ENCODE results near the gene EIF2S2.

Gene EIF2S2

DNA sequence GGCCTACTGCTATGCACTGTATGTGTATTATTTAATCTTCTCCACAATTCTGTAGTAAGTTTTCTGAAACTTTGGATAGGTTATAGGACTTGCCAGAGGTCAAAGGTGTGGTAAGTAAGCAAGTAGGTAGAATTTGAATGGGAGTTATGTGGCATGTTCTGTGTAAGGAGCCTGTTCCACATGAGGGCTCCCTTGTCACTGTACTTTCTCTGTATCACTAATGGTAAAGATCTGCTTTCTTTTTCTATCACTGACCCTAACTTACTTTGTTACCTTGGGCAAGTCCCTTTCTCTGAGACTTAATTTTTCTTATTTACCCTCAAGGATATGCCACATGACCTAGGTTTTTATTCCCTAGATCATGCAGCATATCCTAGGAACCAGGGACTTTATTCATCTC, 50.3 kb downstream of the EIF2S2 start:
- DNase-seq = no peak

DNA sequence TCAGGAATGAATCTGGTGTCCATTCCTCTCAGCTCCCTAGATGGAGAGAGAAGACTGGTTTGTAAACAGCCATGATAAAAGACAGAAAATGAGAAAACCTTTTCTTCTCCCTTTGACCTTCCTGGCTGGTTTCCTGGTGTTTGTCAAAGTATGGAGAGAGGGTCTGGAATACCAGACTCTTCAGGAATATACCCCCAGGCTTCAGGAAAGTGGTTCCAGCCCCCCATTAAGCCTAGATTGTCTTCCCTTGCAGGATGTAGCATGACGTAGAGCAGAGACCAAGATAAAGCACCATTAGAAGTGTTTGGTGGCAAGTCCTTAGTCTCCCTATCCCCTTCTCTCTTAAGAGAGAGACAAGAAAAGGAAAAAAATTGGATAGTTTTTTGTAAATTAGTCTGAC, 51.1 kb downstream of the EIF2S2 start:
- no peak for DNase-seq

DNA sequence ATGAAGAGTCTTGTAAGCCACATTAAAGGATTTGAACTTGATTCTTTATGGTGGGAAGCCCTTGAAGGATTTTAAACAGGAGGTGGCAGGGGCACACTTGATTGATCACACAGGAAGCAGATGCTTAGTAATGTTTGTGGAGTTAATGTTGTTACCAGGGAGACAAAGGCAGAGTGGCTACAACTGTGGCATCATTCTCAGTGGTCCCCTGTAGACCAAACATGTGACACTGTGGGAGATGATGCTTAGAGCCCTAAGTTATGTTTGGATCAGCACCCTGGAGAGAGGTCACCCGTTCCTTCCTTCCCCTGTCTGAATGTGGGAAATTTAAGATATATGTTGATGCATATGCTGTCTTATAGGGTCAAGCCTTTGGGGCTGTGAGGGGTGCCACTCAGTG, 53.2 kb downstream of the EIF2S2 start:
- peak; percentile 17 for DNase-seq

DNA sequence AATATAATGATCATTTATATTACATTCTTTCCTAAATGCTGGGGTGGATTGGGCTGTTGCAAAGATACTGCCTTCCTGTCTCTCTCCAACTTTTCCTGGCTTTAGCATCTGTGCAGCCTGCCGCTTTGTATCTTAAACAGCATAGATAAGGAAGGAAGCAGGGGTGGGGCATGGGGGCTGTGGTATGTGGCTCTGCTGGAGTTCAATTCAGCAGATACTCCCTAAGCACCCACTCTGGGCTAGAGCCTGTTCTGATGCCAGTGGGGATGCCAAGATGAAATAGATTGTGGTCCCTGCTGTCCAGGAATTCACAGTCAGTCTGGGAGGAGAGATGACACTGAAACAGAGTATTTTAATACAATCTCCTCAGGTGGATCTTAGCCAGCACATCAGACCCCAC, 56.8 kb downstream of the EIF2S2 start:
- no peak for DNase-seq

DNA sequence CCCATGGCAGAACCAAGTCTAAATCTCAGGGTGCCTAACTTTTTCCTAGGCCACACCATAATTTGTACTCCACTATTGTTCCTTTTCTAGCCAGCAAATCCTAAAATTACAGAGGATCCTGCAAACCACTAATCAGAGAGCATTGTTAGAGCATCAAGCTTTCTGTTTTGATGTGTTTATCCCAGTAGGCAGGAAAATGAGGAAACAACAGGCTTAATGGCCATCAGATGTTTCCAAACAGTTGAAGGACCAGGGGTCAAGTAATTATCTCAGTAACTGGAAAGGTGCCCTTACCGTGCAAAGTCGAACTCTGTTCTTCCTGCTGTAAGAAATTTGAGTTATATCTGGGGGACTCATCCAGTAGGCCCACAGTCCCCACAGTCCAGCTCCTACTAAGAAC, 59.6 kb downstream of the EIF2S2 start:
- no peak for DNase-seq

DNA sequence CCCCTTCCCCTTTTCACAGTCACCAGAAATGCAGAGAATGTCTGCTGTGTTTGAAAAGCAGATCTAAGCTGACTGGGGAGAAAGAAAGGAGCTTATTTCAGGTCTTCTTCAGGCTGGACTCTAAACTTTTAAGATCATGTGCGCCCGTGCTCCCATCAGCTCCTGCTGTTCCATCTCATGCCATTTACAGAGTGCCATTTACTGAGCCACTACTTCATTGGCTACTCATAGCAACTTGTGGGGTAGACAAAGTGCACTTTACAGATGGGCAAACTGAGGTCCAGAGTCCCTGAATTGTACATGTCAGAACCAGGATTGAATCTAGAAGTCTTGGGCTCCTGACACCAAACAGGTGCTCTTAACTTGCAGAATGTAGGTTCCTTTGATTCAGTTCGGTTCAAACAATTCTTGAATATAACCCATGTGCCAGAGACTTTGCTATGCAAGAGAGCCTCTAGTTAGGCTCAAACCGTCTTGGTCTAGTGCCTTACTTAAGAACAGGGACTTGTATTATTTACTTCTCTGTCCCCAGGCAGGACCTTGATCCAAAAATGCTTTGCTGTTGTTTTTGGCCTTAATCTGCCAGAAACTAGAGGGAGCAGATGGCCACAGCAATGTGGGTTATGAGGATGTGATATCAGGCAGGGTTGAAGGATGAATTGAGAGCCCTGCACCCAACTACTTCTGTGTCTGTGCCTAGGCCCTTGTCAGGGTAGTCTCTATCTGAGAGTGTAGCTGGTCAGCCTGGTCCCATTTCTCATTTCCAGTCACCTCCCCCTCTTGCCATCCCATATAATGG, 61.9 kb downstream of the EIF2S2 start:
- DNase-seq = no peak

DNA sequence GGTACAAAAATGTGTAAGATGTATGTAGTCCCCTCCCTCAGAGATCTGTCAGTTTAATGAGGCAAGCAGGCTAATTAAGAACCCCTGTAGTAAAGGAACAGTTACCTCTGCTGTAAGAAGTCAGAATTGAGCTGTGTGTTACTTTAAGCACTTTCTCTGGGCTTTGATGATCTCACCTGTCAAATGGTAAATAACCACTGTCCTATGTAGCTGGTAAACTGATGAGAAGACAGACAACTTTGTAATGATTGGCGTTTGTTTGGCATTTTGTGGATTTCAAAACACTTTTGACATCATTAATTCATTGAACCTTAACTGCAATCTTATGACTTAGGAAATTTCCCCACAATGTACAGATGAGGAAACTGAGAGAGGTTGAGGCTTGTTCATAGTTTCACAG, 62.7 kb downstream of the EIF2S2 start:
- no peak for DNase-seq

DNA sequence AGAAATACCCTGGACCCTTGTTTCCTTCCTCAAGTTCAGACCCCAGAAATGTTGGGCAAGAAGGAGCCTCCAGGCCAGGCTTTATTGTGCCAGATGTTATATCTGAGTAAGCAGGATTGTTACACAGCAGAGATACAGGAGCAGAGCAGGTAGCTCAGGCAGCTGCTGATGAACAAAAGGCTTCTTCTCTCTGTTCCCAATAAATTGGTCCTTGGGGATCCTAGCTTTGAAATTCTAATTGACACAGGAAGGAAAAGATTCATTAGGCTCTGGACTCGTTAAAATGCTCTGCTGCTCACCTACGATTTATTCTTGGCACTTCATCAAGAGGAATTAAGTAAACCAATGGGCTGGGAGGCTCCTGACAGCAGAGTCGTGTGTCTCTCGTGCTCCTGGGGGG, 64.1 kb downstream of the EIF2S2 start:
- DNase-seq = no peak

DNA sequence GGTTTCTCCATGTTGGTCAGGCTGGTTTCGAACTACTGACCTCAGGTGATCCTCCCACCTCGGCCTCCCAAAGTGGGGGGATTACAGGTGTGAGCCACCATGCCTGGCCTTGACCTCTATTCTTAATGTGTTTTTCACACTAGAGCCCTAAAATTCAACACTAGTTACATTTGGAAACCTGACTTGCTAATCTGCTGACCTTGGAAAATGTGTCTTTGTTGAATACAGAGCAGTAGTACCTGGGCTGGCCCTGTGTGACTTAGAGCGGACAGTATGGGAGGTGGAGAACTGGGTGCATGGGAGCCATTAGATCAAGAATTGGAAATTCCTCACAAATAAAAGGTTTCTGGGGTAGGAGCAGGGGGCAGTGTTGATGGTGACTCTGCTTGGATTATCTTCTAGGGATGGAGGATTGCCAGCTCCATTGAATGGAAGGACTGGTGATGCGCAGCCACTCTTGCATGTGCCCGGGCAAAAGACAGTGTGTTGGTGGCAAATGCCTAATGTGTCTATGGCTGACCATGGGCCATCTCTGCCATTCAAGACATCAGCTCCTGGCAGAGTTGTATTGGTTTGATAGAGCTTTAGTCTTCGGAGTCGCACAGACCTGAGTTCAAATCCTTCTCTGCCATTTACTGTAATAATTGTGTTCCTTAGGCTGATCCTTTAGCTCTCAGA, 64.9 kb downstream of the EIF2S2 start:
- DNase-seq = no peak

DNA sequence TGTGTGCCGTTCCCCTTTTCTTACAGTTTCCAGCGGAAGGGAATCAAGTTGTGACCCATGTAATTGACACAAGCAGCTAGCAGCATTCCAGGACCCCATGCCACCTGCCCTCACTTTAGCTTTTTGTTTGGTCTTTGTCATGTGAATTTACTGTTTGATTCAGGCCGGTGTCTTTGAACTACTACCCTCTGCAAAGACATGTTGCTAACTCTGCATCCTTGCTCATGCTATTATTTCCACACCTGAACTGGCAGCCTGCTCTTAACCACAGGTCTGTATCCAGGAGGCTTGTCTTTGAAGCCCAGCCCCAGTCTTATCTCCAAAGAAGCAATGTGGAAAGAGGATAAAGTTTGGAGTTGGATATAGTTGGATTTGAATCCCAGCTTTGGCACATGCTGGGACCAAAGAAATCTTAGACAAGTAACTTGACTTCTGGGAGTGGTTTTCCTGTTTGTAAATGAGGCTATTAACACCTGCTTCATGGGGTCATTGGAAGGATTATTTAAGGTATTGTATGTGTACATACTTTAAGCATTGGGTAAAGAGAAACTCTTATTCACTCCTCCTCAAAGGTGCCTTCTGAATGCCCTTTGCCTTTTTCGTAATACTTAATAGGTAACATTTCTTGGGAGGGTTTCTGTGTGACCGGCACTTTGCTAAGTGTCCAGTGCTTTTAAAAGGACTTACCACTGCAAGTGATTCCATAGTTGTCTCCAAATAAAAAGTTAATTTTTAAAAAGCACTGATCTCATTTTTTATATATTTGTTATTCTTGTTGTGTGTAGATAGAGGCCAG, 65.9 kb downstream of the EIF2S2 start:
- DNase-seq = no peak

DNA sequence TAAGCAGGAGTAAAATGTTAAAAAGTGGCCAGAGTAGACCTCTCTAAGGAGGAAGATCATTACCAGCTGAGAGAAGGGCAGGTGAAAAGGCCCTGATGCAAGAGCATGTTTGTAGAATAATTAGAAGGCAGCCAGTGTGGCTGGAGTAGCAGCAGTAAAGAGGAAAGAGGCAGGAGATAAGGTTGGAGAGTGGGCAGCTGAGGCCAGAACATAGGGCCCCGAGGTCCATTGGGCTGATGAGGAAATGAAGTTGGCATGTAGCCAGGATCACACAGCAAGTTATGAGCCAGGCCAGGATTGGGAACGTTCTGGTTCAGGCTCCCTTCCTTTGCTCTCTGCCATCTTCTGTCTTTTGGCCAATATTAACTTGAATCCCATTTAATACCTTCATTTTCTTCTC, 66.7 kb downstream of the EIF2S2 start:
- no peak for DNase-seq

DNA sequence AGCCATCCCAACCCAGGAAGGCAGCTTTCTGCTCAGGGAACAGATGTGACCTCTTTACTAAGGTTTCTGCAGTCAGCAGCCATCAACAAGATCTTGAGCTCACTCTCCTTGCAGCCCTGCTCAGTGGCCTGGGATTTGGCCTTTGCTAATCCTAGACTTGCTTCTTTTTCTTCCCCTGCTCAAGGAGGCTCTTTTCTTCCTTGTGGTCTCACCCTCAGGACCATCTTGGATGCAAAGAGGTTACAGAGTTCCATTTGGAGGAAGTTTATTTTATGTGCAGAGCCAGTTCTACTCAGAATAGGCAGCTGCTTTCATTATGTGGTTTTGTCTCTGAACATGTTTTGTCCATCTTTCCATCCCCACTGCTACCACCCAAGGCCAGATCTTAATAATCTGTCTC, 69.0 kb downstream of the EIF2S2 start:
- no peak for DNase-seq

DNA sequence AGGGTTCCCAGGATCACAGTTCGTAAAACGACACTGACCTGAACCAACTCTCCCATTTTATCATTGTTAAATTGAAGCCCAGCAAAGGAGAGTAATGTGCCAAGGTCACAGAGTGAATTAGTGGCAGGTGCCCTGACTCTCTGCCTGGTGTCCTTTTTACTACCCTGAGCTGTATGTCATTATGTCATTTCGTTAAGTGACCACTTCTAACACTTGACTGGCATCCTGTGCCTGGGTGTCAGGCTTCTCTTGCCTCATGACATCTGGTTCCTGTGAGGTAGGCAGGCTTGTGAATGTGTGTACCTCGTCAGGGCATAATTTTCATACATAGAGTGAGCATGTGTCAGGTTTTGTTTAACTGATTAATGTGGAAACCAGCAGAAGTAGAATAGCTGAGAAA, 69.8 kb downstream of the EIF2S2 start:
- no peak for DNase-seq

DNA sequence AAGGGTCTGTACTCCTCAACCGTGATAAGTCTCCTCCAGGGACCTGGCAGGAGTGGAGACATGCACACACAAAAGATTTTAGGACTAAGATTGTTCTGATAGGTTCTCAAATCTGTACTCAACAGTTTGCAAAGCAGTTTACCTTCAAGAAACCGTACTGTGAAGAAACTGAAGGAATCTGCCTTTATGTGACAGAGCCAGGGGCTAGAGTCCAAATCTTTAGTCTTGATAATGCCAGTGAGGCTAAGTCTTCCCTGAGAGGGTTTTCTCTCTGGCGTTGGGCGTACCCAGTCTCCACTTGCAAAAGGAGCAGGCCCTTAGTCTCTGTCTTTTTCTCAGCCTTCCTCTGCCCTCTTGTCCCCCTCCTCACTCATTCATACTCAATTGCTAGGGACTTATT, 70.8 kb downstream of the EIF2S2 start:
- no peak for DNase-seq

DNA sequence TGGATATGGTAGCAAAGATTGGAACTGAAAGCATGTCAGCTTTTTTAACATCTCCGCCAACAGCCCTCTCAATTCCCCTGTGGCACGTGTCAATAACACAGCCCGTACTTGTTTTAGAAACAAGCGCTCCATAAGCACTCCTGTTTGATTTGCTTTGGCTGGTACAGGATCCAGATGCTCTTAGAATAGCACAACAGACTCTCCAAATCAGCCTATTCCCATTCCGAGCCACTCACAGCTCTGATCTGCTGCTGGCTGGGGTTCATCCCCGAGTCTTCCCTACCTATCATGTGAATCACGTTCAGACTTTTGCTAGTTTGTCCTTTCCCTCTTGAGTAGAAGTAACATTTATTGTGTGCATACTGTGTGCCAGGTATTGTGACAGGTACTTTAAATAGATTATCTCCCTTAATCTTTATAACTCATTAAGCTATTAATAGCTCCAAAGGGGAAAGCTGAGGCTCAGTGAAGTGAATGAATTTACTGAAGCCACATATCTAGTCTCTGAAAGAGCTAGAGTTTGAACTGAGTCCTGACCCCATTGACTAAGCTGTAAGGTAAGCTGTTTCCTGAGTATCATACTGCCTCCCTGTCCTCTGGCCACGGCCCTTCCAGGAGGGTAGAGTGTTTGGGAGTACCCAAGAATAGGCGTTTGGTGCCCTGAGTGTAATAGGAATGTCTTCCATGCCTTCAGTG, 71.6 kb downstream of the EIF2S2 start:
- DNase-seq = no peak

Measured in retina (tissue), 1 donor.